ACC112 (cell line): ENCODE data around the gene MRPS18B.
"Not testable (repeated sequence)": the region's sequence is repeated elsewhere in the genome, so short reads cannot be mapped to it uniquely, and the experiment has no call there.

ENCODE experiments used
- H2AFZ ChIP-seq: fragments of 200-600 bp; sonication (generic); one replicate; pipeline ENCODE4 v1.6.0; 2017; ENCODE audit warnings: antibody characterized with exemption, low read length; ENCODE audit not compliant: unreplicated experiment
- H3K27ac ChIP-seq: fragments of 200-600 bp; sonication (generic); 2 replicates; pipeline ENCODE4 v1.5.1; 2014; ENCODE audit warnings: low read depth, mild to moderate bottlenecking, antibody characterized with exemption, low read length, moderate library complexity
- H3K27me3 ChIP-seq: fragments of 200-600 bp; sonication (generic); 2 replicates; pipeline ENCODE4 v1.6.1; 2014; ENCODE audit warnings: mild to moderate bottlenecking, antibody characterized with exemption, low read length, moderate library complexity, mixed read lengths; ENCODE audit not compliant: insufficient read depth
- H3K36me3 ChIP-seq: fragments of 200-600 bp; sonication (generic); 2 replicates; pipeline ENCODE4 v1.6.1; 2016; ENCODE audit warnings: mild to moderate bottlenecking, antibody characterized with exemption, low read length, moderate library complexity, mixed read lengths; ENCODE audit not compliant: insufficient read depth
- H3K4me1 ChIP-seq: fragments of 200-600 bp; sonication (generic); one replicate; pipeline ENCODE4 v1.6.1; 2016; ENCODE audit warnings: low read length, mixed read lengths; ENCODE audit not compliant: insufficient read depth, unreplicated experiment, control insufficient read depth
- H3K4me3 ChIP-seq: fragments of 200-600 bp; sonication (generic); 2 replicates; pipeline ENCODE4 v1.5.1; 2014; ENCODE audit warnings: mild to moderate bottlenecking, low read depth, low read length
- H3K79me2 ChIP-seq: fragments of 200-600 bp; sonication (generic); one replicate; pipeline ENCODE4 v1.6.0; 2016; ENCODE audit warnings: low read length; ENCODE audit not compliant: control insufficient read depth, unreplicated experiment, insufficient read depth

The MRPS18B gene

DNA sequence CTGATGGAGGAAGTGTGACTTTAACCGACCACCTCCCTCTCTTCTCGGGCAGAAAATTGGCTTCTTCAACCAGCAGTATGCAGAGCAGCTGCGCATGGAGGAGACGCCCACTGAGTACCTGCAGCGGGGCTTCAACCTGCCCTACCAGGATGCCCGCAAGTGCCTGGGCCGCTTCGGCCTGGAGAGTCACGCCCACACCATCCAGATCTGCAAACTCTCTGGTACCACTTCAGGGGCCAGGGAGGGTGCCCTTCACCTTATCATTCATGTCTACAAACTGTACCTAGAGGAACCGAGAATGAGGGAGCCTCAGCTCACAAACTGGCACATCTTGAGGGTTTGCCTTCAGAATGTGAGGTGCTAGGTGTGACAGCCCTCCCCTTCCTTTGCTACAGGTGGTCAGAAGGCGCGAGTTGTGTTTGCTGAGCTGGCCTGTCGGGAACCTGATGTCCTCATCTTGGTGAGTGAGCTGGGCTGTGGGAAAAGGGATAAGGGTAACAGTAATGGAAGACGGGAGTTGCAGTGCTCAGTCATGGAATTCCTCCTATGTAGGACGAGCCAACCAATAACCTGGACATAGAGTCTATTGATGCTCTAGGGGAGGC is 27.8 kb upstream of the MRPS18B start:
- H3K27ac ChIP-seq = peak overlapping the region; percentile 69; the same call in 1 of the 2 replicates
- peaks cover 18% of the 10 kb centered on the region for H3K36me3 ChIP-seq

DNA sequence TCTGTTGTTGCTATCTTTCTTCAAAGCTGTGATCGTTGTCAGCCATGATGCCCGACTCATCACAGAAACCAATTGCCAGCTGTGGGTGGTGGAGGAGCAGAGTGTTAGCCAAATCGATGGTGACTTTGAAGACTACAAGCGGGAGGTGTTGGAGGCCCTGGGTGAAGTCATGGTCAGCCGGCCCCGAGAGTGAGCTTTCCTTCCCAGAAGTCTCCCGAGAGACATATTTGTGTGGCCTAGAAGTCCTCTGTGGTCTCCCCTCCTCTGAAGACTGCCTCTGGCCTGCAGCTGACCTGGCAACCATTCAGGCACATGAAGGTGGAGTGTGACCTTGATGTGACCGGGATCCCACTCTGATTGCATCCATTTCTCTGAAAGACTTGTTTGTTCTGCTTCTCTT is 27.1 kb upstream of the MRPS18B start:
- Histone ChIP-seq H2AFZ (no peak overlapping the region), H3K27ac (peak overlapping the region; percentile 69), H3K4me1 (peaks cover 13% of the 10 kb centered on the region), H3K4me3 (no peak overlapping the region), H3K79me2 (no peaks in the 10 kb centered on the region), H3K27me3 (no peaks in the 10 kb centered on the region), H3K36me3 (peaks cover 18% of the 10 kb centered on the region)

More for the DNA sequence above, 27.8 kb upstream of the MRPS18B start:
- no peaks in the 10 kb centered on the region for H3K79me2 ChIP-seq
- H3K4me1 ChIP-seq = peaks cover 13% of the 10 kb centered on the region
- no peak overlapping the region for H2AFZ ChIP-seq
- no peak overlapping the region for H3K4me3 ChIP-seq
- H3K27me3 ChIP-seq = no peaks in the 10 kb centered on the region

DNA sequence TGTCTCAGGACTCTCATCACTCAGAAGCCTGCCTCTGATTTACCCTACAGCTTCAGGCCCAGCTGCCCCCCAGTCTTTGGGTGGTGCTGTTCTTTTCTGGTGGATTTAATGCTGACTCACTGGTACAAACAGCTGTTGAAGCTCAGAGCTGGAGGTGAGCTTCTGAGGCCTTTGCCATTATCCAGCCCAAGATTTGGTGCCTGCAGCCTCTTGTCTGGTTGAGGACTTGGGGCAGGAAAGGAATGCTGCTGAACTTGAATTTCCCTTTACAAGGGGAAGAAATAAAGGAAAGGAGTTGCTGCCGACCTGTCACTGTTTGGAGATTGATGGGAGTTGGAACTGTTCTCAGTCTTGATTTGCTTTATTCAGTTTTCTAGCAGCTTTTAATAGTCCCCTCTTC is 26.6 kb upstream of the MRPS18B start:
- no peaks in the 10 kb centered on the region for H3K27me3 ChIP-seq
- peak overlapping the region; percentile 69 for H3K27ac ChIP-seq
- H3K4me1 ChIP-seq = peaks cover 13% of the 10 kb centered on the region
- H3K36me3 ChIP-seq = peaks cover 18% of the 10 kb centered on the region
- no peak overlapping the region for H2AFZ ChIP-seq
- no peaks in the 10 kb centered on the region for H3K79me2 ChIP-seq
- H3K4me3 ChIP-seq = no peak overlapping the region

DNA sequence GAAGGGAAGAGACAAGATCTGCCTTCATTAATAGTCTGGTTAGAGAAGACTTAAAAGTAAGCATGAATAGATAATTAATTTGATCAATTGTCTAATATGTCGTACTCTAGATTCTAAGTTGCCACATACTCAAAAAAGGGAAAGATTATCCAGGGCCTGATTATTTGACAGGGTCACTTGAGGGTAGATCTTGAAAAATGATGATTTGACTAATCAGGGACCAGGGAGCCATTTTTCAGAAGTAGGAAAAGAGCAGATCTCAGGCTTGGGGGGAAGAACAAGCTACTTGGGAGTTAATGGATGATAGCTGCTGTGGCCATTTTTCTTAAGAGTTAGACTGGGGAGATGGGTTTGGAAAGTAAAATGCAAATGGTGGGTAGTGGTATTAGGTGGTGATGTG is 25.4 kb upstream of the MRPS18B start:
- H3K36me3 ChIP-seq = peaks cover 10% of the 10 kb centered on the region
- no peak overlapping the region for H3K27ac ChIP-seq

DNA sequence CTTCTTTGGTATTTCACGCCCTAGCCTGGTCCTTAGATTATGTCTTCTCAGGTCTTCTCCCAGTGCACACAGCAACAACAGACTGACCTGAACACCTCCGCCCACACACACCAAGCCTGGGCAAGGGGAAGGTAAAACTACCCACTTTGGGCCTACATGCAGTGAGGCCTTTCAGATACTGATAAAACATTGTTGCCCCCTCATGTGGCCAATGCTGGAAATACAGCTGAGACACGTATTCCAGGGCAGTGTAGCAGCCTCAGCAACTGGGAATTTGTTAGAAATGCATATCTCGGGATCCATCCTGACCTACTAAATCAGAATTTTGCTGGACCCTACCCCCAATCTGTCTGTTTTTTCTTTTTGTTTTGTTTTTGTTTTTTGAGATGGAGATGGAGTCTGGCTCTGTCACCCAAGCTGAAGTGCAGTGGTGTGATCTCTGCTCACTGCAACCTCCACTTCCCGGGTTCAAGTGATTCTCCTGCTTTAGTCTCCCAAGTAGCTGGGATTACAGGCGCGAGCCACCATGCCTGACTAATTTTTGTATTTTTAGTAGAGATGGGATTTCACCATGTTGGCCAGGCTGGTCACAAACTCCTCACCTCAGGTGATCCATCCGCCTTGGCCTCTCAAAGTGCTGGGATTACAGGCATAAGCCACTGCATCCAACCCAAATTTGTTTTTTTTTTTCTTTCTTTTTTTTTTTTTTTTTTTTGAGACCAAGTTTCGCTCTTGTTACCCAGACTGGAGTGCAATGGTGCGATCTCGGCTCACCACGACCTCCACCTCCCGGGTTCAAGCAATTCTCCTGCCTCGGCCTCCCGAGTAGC is 20.1 kb upstream of the MRPS18B start:
- H3K27ac ChIP-seq, H3K4me3 ChIP-seq, H3K79me2 ChIP-seq, H3K27me3 ChIP-seq, H3K4me1 ChIP-seq, H2AFZ ChIP-seq: not testable (repeated sequence)
- H3K36me3 ChIP-seq = peaks cover 14% of the 10 kb centered on the region; the same call in 1 of the 2 replicates

More for the DNA sequence above, 25.4 kb upstream of the MRPS18B start:
- H3K27me3 ChIP-seq = no peaks in the 10 kb centered on the region
- H3K4me1 ChIP-seq = peaks cover 13% of the 10 kb centered on the region
- no peak overlapping the region for H2AFZ ChIP-seq
- no peak overlapping the region for H3K4me3 ChIP-seq
- H3K79me2 ChIP-seq = no peaks in the 10 kb centered on the region

DNA sequence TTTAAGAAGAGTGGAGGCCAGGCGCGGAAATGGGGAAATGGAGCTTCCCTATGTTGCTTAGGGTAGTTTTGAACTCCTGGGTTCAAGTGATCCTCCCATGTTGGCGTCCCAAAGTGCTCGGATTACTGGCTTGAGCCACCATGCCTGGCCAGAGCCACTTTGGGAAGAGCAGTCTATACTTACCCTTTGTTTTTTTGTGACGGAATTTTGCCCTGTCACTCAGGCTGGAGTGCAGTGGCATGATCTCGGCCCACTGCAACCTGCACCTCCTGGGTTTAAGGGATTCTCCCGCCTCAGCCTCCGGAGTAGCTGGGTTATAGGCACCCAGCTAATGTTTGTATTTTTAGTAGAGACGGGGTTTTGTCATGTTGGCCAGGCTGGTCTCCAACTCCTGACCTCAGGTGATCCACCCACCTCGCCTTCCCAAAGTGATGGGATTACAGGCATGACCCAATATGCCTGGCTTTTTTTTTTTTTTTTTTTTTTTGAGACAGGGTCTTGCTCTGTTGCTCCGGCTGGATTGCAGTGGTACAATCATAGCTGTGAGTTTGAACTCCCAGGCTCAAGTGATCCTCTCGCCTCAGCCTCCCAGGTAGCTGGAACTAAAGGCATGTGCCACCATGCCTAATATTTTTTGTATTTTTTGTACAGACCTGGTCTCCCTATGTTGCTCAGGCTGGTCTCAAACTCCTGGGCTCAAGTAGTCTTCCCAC is 18.6 kb upstream of the MRPS18B start:
- Histone ChIP-seq H3K79me2 (no peaks in the 10 kb centered on the region), H3K27me3 (no peaks in the 10 kb centered on the region), H3K36me3 (peaks cover 27% of the 10 kb centered on the region; the same call in 1 of the 2 replicates), H2AFZ (no peak overlapping the region), H3K4me1 (no peaks in the 10 kb centered on the region), H3K4me3 (no peak overlapping the region), H3K27ac (no peak overlapping the region)

DNA sequence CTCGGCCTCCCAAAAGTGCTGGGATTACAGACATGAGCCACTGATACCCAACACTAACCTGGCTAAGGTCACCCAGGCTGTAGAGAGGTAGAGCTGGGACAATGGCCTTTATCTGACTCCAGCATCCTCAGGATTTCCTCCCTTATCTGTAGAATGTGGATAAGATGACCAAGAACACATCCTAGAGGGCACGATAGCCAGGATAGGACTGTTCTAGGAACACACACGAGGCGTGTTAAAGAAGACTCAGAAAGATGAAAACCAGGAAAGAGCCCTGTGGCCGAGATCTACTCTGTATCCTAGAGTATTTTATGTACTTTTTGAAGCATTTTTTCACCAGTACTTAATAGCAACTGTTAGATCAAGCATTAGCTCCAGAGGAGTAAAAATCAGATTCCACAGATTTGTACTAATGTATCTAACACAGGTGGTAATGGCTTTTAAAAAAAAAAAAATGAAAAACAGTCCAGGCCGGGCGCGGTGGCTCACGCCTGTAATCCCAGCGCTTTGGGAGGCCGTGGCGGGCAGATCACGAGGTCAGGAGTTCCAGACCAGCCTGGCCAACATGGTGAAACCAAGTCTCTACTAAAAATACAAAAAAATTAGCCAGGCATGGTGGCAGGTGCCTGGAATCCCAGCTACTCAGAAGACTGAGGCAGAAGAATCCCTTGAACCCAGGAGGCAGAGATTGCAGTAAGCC is 17.9 kb upstream of the MRPS18B start:
- H3K79me2 ChIP-seq = no peaks in the 10 kb centered on the region
- no peaks in the 10 kb centered on the region for H3K27me3 ChIP-seq
- H2AFZ ChIP-seq = no peak overlapping the region
- no peak overlapping the region for H3K4me3 ChIP-seq
- no peak overlapping the region for H3K27ac ChIP-seq
- no peaks in the 10 kb centered on the region for H3K4me1 ChIP-seq
- H3K36me3 ChIP-seq = peaks cover 34% of the 10 kb centered on the region; the same call in 1 of the 2 replicates

DNA sequence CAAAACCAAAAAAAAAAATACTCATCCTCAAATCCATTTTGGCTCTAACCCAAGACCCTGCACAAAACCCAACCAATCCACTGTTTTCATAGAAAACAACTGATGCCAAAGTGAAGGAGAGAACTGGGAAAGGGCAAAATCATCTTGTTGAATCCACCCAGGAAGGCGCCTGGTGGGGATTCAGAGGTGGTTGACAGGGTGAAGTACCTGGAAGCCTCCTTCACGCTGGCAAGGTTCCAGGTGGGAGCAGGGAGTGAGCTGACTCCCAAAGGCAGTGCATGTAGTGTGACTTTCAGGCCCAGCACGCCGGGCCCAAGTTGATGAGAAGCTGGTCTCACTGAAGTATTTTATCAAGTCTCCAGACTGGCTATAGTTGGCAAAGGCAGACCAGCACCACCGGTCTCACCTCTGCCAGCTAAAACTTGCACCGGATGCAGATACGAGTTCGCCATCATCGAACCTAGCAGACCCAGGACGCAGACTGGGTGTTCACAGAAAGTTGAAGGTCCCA is 17.1 kb upstream of the MRPS18B start:
- Histone ChIP-seq H3K36me3 (peaks cover 41% of the 10 kb centered on the region; the same call in 1 of the 2 replicates), H3K79me2 (no peaks in the 10 kb centered on the region), H3K4me3 (no peak overlapping the region), H3K27ac (no peak overlapping the region), H3K27me3 (no peaks in the 10 kb centered on the region), H2AFZ (no peak overlapping the region), H3K4me1 (no peaks in the 10 kb centered on the region)

DNA sequence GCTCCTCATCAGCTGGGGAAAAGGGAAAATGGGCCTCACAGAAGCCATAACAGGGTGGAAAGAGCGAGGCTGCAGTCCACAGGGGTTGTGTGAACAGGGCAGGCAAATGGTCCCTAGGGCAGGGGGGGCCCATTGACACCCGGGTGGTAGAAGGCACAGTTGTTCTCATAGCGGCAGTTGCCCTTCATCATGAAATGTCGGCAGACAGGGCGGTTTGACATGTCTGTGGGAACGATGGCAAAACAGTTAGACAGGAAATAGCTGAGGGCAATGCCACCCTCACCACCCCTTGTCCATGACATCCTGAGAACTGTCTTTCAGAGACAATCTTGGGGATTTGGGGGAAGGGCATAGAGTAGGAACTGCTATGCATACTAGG is 16.2 kb upstream of the MRPS18B start:
- Histone ChIP-seq H3K79me2 (no peaks in the 10 kb centered on the region), H3K27ac (no peak overlapping the region), H2AFZ (no peak overlapping the region), H3K4me3 (no peak overlapping the region), H3K4me1 (no peaks in the 10 kb centered on the region), H3K36me3 (peaks cover 48% of the 10 kb centered on the region), H3K27me3 (no peaks in the 10 kb centered on the region)
